Caco-2 (cell line): ENCODE measurements around the gene STAG1. TPM values are rescaled to one million over a fixed set of nuclear protein-coding genes. Genes with fewer than 3 reads are reported as not detected.

ENCODE experiments used
- BruUV-seq: library from RNA; stranded (reverse); fragments of 400-500 nt; replicated peaks from 2 replicates; lab custom pipeline; 2021; lab: Mats Ljungman, UMichigan
- CTCF ChIA-PET: fragments of 300-600 bp; sonication (Branson Sonifier 250); formaldehyde crosslinking; loops from one replicate; lab custom pipeline; 2022; ENCODE audit warnings: antibody characterized with exemption; lab: Charles Lee
- POLR2A ChIA-PET: fragments of 300-600 bp; sonication (Branson Sonifier 250); formaldehyde crosslinking; loops from one replicate; lab custom pipeline; 2022; ENCODE audit warnings: antibody characterized with exemption; lab: Charles Lee
- DNase-seq, 2 experiments: peaks; one replicate each; pipeline versions ENCODE4 v3.0.0 to v3.0.0-alpha.2; 2020 to 2022
- H3K27me3 ChIP-seq: replicated peaks from 2 replicates; pipeline ENCODE4 v1.6.0; 2011; ENCODE audit warnings: low read length; ENCODE audit not compliant: control insufficient read depth, insufficient read depth
- H3K36me3 ChIP-seq: 2 replicates; pipeline ENCODE4 v1.5.1; 2011; ENCODE audit warnings: low read length; ENCODE audit not compliant: control insufficient read depth, insufficient read depth
- H3K4me1 ChIP-seq: fragments of 250-450 bp; sonication (Bioruptor Pico); 2 replicates; pipeline ENCODE4 v1.5.1; 2020; ENCODE audit warnings: mild to moderate bottlenecking
- H3K4me3 ChIP-seq: 2 replicates; pipeline ENCODE4 v1.5.1; 2011; ENCODE audit warnings: low read depth, mild to moderate bottlenecking, control low read depth, low read length
- H3K9me3 ChIP-seq: fragments of 250-450 bp; sonication (Bioruptor Pico); 2 replicates; pipeline ENCODE4 v1.5.1; 2020; ENCODE audit warnings: mild to moderate bottlenecking, moderate library complexity
- H3K27ac Mint-ChIP-seq: one replicate; pipeline ENCODE4 v1.8.0; 2022; ENCODE audit warnings: mixed read lengths; ENCODE audit not compliant: unreplicated experiment
- H3K27me3 Mint-ChIP-seq: one replicate; pipeline ENCODE4 v1.8.0; 2022; ENCODE audit warnings: mixed read lengths; ENCODE audit not compliant: insufficient read depth, unreplicated experiment
- H3K36me3 Mint-ChIP-seq: one replicate; pipeline ENCODE4 v1.8.0; 2022; ENCODE audit warnings: mild to moderate bottlenecking, mixed read lengths; ENCODE audit not compliant: insufficient read depth, unreplicated experiment
- H3K4me1 Mint-ChIP-seq: one replicate; pipeline ENCODE4 v1.8.0; 2022; ENCODE audit warnings: low read depth, mixed read lengths; ENCODE audit not compliant: unreplicated experiment
- H3K4me3 Mint-ChIP-seq: one replicate; pipeline ENCODE4 v1.8.0; 2022; ENCODE audit warnings: mild to moderate bottlenecking, moderate library complexity, mixed read lengths; ENCODE audit not compliant: unreplicated experiment
- H3K9me3 Mint-ChIP-seq: one replicate; pipeline ENCODE4 v1.8.0; 2022; ENCODE audit warnings: mixed read lengths; ENCODE audit not compliant: unreplicated experiment
- CTCF ChIP-seq, 2 experiments: fragments of 200-600 bp in 1 of 2; IDR thresholded peaks; 1 replicate in 1 of 2; 2 replicates in 1 of 2; pipeline versions ENCODE4 v1.5.1 to v1.8.0; 2011 to 2022; ENCODE audit warnings: antibody characterized with exemption in 1 of 2, control low read depth in 1 of 2, inconsistent platforms in 1 of 2, low read depth in 1 of 2, low read length in 1 of 2, mild to moderate bottlenecking in 1 of 2, moderate library complexity in 1 of 2; ENCODE audit not compliant: insufficient read depth in 1 of 2, severe bottlenecking in 1 of 2, unreplicated experiment in 1 of 2
- intact Hi-C: fragments of 100-400 bp; cut with micrococcal nuclease; formaldehyde crosslinking; loops from one replicate; pipeline ENCODE4 v1.10.0; 2022; ENCODE audit not compliant: unreplicated experiment
- total RNA-seq: library from RNA; stranded (reverse); gene quantifications from 2 replicates; pipeline ENCODE4 v1.2.3, GENCODE V29; 2022

The STAG1 gene
- total RNA-seq, 1 experiment from 2014 or later = 37.5 TPM

- Mint-ChIP-seq H3K9me3 (no peaks in the 10 kb centered on the region), H3K27ac (no peak overlapping the region), H3K27me3 (no peaks in the 10 kb centered on the region), H3K36me3 (peaks cover 6% of the 10 kb centered on the region), H3K4me3 (no peak overlapping the region), H3K4me1 (peaks cover 10% of the 10 kb centered on the region)
- no peak for DNase-seq
- Histone ChIP-seq H3K4me3 (no peak overlapping the region), H3K4me1 (0 out of 2 replicates have a peak, but pooled peaks cover 8% of the 10 kb centered on the region), H3K27me3 (no peaks in the 10 kb centered on the region), H3K36me3 (no peaks in the 10 kb centered on the region), H3K9me3 (no peaks in the 10 kb centered on the region)
- BruUV-seq = no TSS peak
- POLR2A ChIA-PET = interaction anchor here (1.8 kb wide), 1 partner anchor 206 kb away, joined by 10 read pairs; the partner anchor contains the start of gene STAG1
- CTCF ChIA-PET = interaction anchor here (2.6 kb wide), 1 partner anchor 205 kb away, joined by 55 read pairs; the partner anchor contains the start of gene STAG1
- intact Hi-C loops = loop anchor here (2.0 to 5.0 kb wide), 2 partner anchors 32 to 470 kb away; no protein-coding TSS in a partner anchor
- no peak for TF ChIP-seq CTCF (IDR thresholded peaks at IDR 0.05; ENCODE audit: insufficient read depth in 1 of 2, low read depth in 1 of 2, low read length in 1 of 2, severe bottlenecking in 1 of 2, unreplicated experiment in 1 of 2)
Measured at GRCh38 chr3:136547293-136547692, 204.9 kb downstream of the STAG1 start.

DNA sequence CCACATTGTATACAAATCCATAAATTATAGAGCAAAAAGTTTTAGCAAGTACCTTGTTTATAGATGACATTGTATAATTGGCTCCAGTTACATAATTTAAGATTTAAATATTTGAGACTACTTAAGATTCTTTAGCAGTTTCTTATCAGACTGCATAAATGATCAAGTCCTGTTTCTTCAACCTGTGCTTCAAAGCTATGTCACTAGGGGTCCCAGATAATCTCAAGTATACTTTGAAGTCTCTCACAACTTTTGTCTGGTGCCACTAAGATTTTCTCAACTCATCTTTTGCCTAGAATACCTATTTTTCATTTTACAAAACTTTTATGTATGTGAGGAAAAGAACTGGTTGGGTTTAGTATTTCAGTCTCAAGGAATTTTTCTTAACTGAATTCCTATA, 205.5 kb downstream of the STAG1 start:
- Mint-ChIP-seq H3K27me3 (no peaks in the 10 kb centered on the region), H3K4me1 (peaks cover 10% of the 10 kb centered on the region), H3K36me3 (peaks cover 6% of the 10 kb centered on the region), H3K9me3 (no peaks in the 10 kb centered on the region), H3K4me3 (no peak overlapping the region), H3K27ac (no peak overlapping the region)
- peak in 1 of 2 experiments; percentile 7 for DNase-seq
- ChIA-PET POLR2A (interaction anchor here (1.8 kb wide), 1 partner anchor 206 kb away, joined by 10 read pairs; the partner anchor contains the start of gene STAG1), CTCF (interaction anchor here (0.7 to 2.6 kb wide), 3 partner anchors 30 to 205 kb away, joined by 3 to 55 read pairs (median 3); partner anchors contain the start of gene STAG1)
- TF ChIP-seq CTCF (IDR thresholded peaks at IDR 0.05; ENCODE audit: insufficient read depth in 1 of 2, low read depth in 1 of 2, low read length in 1 of 2, severe bottlenecking in 1 of 2, unreplicated experiment in 1 of 2) = peak; percentile 30 to 34
- no peak overlapping the region for H3K4me3 ChIP-seq
- H3K36me3 ChIP-seq = no peaks in the 10 kb centered on the region
- 0 out of 2 replicates have a peak, but pooled peaks cover 8% of the 10 kb centered on the region for H3K4me1 ChIP-seq
- no peaks in the 10 kb centered on the region for H3K9me3 ChIP-seq
- no TSS peak for BruUV-seq
- intact Hi-C loops = loop anchor here (1.0 to 5.0 kb wide), 4 partner anchors 32 to 469 kb away; partner anchors contain the start of gene STAG1
- no peaks in the 10 kb centered on the region for H3K27me3 ChIP-seq

- H3K27me3 Mint-ChIP-seq = no peaks in the 10 kb centered on the region
- ChIA-PET POLR2A (interaction anchor here (1.8 kb wide), 1 partner anchor 207 kb away, joined by 10 read pairs; the partner anchor contains the start of gene STAG1), CTCF (interaction anchor here (0.6 to 2.6 kb wide), 5 partner anchors 31 to 468 kb away, joined by 3 to 55 read pairs (median 5); partner anchors contain the start of gene STAG1)
- Histone ChIP-seq H3K9me3 (no peaks in the 10 kb centered on the region), H3K4me3 (no peak overlapping the region), H3K4me1 (0 out of 2 replicates have a peak, but pooled peaks cover 8% of the 10 kb centered on the region), H3K36me3 (no peaks in the 10 kb centered on the region), H3K27me3 (no peaks in the 10 kb centered on the region)
- BruUV-seq = no TSS peak
- peak; percentile 10 to 30 for TF ChIP-seq CTCF (IDR thresholded peaks at IDR 0.05; ENCODE audit: insufficient read depth in 1 of 2, low read depth in 1 of 2, low read length in 1 of 2, severe bottlenecking in 1 of 2, unreplicated experiment in 1 of 2)
- H3K4me3 Mint-ChIP-seq = no peak overlapping the region
- H3K9me3 Mint-ChIP-seq = no peaks in the 10 kb centered on the region
- H3K27ac Mint-ChIP-seq = no peak overlapping the region
- intact Hi-C loops = loop anchor here (1.0 to 5.0 kb wide), 5 partner anchors 33 to 469 kb away; partner anchors contain the start of gene STAG1
- peaks cover 10% of the 10 kb centered on the region for H3K4me1 Mint-ChIP-seq
- H3K36me3 Mint-ChIP-seq = peaks cover 6% of the 10 kb centered on the region
- no peak for DNase-seq
Measured at GRCh38 chr3:136545664-136546268, 206.4 kb downstream of the STAG1 start.
